Middle frontal gyrus (tissue), 1 donor: ENCODE results near the gene MSL1.

ENCODE experiments used
- DNase-seq: peaks from one replicate; pipeline ENCODE4 v3.0.0-alpha.2; 2015; ENCODE audit warnings: low spot score; ENCODE audit errors: extremely low spot score

The MSL1 gene

GRCh38 chr17:40173778-40174135 lies 52.0 kb downstream of the MSL1 start:
- DNase-seq, result no peak

DNA sequence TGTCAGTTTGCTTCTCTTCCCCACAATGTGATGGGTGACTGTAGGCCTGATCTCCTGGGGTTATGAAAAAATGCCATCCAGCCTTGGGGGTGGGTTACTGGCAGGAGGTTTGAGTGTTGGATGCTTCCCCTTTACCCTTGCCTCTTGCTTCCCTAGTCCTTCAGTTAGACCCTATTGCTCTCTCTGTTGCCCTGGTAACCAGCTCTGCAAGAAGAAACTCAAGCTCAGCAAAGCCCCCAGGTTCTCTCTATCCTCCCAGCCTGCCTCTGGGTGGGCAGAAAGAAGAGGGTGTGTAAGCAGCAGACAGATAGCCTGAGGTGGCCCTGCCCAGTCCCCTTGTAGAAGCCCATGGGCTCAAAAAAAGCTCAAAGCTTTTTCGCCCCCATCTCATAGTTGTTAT lies 52.7 kb downstream of the MSL1 start:
- DNase-seq, result no peak

DNA sequence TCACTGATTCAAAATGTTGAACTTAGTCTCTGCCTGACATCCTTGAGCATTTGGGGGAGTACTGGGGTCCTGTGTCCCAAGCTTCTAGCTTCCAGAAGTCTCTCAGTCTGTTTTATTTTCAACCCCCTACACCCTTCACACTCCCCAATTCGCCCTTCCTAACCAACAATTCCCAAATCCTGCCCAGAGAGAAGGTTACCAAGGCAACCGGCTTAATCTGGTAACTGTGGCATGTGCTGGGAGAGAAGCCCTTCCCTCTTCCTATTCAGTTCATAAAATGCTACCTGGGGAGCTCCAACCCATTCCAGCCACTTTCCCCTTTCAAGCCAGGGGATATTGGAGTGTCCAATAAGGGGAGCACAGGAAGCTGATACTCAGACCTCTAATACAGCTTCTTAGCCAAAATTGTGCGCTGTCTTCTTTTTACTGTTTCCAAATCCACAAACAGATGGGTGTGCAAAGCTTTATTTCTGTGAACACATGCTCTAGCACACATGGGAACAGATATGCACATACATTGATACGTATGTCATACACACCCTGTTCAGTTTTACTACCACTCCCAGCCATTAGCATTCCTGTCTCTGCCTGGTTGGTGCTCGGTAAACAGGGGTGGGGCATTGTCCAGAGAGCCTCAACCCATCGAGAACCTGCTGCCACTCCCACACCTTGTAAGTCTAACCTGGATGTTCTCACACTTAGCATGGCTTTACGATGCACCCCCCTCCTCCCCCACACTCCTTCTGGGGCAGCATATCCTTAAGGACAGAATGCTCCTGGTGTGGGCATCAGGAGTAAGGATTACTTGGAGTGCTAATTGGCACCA lies 54.4 kb downstream of the MSL1 start:
- DNase-seq, result no peak

- no peak for DNase-seq
These were observed 55.0 kb downstream of the MSL1 start for GRCh38 chr17:40176754-40177110.

DNA sequence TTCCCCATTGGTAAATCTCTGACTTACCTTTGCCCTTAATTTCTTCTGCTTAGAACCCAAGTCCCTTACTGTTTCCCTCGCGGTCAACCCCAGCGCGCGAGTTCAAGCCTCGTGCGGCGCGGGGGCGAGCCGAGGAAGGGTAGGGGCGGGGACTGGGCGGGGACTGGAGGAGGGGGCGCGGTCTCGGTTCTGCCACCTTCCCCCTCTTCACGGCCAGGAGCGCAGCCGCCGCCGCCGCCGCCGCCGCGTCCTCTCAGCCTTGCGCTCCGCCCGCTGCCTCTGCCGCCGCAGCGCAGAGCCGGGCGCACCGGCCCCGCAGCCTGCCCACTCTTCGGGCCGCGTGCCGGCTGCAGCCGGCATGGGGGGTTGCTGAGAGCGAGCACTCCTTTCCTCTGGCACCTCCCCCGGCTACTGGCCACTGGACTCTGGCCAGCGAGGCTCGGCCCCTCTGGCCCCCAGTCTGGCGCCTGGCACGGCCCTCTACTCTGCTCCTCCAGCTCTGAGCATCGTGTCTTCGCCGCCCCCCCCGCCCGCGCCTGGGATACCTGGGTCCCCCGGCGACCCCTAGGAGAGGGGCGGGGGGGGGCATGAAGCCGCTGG lies 55.6 kb downstream of the MSL1 start, which contains the start of gene RAPGEFL1:
RAPGEFL1 (plus strand) TSS at position 196 of the 600 bp plus-strand sequence; CDS start at position 588, 392 bp downstream.
- no peak for DNase-seq

DNA sequence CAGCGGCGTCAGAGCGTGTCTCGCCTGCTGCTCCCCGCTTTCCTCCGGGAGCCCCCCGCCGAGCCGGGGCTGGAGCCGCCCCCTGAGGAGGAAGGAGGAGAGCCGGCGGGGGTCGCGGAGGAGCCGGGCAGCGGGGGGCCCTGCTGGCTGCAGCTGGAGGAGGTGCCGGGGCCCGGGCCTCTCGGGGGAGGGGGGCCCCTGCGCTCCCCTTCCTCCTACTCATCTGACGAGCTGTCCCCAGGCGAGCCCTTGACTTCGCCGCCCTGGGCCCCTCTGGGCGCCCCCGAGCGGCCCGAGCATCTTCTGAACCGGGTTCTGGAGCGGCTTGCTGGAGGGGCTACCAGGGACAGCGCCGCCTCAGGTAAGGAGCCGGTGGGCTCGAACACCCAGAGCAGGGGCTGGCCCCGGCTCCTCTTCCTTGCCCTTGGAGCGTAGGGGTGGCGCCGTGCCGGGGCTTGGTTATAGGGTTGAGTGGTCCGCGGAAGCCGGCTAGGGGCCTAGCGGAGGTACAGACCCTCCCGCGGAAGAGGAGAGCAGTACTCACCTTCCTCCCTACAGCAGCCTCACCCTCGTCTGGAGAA lies 56.3 kb downstream of the MSL1 start:
- DNase-seq, result no peak

DNA sequence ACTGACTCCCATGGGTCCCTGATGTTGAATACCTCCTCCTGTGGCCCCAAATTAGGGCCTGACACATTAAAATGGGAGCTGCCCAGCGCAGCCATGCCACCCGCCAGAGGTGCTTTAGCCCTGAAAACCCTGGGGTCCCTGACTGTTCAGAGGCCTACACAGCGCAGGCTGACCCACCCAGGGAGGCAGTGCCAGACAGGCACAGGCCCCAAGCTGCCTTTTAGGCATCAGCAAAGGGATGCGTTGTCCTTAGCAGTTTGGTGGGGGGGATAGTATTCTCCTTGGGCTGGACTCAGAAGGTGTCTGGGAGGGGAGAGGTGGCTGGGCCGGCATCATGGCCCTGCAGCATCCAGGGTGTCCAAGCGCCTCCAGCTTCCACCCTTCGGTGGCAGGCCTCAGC lies 56.9 kb downstream of the MSL1 start:
- DNase-seq, result no peak

DNA sequence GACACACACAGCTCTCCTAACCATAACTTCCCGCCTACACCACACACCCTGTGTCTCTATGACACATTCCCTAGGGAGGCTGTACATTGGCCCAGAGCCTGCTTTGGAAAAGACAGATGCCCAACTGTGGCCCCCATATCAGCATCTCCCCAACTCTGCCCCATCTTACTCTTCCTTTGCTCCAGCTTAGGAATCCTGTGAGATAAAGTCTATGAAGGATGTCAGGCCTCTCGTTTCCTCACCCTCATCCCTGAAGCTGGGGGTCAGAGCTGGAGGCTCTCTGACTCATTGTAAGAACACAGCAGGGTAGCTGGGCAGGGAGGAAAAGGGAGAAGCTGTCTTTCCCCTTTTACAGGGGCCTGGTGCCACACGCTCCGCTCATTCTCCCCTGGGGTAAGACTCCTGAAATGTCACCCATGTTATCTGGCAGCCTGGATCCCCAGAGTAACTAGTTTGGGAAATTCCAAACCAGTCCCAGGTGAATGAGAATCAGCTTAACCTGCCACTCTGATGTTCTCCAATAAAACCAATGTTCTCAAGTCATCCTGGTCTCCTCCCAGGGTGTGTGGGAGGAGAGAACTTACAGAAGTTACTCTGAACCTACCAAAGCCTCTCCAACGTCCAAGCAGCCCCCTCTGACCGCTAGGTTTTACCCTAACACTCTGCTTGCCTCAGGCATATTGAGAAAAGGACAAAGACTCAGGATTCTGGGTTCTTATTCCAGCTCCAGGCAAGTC lies 58.3 kb downstream of the MSL1 start:
- no peak for DNase-seq

GRCh38 chr17:40180694-40181093 lies 58.9 kb downstream of the MSL1 start:
- DNase-seq, result no peak

GRCh38 chr17:40181205-40181604 lies 59.4 kb downstream of the MSL1 start:
- DNase-seq, result no peak

DNA sequence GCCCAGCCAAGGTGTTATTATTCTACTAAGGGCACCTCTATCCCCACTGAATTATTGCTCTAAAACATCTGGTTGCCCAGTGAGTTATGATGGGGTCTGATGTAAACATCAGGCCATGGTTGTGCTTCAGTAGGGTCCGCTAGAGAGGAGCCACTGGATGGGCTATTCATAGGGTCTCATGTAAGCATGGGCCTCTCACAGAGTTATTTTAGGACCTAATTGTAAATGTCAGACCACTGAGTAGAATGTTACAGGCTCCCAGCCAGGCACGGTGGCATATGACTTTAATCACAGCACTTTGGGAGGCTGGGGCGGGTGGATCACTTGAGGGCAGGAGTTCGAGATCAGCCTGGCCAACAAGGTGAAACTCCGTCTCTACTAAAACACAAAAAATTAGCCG lies 60.8 kb downstream of the MSL1 start:
- no peak for DNase-seq
